DOHH2 (cell line): ENCODE measurements around the gene CNTN4.

Experiments
- EZH2phosphoT487 ChIP-seq: fragments of 200-600 bp; sonication (generic); IDR thresholded peaks from 2 replicates; pipeline ENCODE4 v1.6.1; 2017; ENCODE audit warnings: borderline replicate concordance, mild to moderate bottlenecking, antibody characterized with exemption, low read length, moderate library complexity, mixed read lengths
- TF ChIP-seq, protein P1 (sequence below): fragments of 200-600 bp; sonication (generic); IDR thresholded peaks from one replicate; pipeline ENCODE4 v1.5.1; 2014; ENCODE audit warnings: antibody characterized with exemption, mild to moderate bottlenecking, low read depth, low read length; ENCODE audit not compliant: poor library complexity, severe bottlenecking

DNA sequence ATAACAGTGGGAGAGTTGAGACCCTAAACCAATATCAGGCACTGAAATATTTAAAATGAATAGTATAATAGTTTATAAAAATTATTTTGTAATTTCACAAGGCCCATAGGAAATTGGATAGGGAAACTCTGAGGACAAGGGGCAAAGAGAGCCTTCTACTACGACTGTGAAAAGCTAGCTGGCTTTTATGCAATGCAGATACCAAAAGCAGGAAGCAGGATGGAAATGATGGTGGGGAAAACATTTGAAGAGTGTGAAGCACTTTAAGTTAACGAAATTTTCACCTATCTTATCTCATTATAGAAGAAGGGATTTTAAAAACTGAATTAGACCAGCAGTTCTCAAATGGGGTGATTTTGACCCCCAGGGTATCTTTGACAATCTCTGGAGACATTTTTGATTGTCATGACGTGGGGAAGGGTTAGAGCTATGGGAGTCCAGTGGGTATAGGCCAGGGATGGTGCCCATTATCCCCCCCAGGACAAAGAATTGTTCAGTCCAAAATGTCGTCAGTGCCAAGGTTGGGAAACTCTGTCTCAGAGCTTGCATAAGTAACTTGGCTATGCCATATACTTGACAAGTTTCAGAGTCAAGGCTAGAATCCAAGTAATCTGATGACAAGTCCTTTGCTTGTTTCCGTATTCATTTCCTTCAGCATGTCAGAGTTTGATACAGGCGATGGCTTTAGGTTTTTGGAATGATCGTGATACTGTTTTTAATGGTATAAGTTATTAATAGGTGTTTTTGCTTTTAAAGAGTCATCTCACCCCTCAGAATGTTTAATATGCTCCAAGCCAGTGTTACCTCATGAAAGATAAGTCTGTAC, 885.6 kb downstream of the CNTN4 start:
- TF ChIP-seq, protein P1, sequence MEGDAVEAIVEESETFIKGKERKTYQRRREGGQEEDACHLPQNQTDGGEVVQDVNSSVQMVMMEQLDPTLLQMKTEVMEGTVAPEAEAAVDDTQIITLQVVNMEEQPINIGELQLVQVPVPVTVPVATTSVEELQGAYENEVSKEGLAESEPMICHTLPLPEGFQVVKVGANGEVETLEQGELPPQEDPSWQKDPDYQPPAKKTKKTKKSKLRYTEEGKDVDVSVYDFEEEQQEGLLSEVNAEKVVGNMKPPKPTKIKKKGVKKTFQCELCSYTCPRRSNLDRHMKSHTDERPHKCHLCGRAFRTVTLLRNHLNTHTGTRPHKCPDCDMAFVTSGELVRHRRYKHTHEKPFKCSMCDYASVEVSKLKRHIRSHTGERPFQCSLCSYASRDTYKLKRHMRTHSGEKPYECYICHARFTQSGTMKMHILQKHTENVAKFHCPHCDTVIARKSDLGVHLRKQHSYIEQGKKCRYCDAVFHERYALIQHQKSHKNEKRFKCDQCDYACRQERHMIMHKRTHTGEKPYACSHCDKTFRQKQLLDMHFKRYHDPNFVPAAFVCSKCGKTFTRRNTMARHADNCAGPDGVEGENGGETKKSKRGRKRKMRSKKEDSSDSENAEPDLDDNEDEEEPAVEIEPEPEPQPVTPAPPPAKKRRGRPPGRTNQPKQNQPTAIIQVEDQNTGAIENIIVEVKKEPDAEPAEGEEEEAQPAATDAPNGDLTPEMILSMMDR = no peak
- TF ChIP-seq EZH2phosphoT487 = no peak
